ENCODE data around the gene HNRNPUL1.

The HNRNPUL1 gene

GRCh38 chr19:41307954-41308449 is 43.8 kb downstream of the HNRNPUL1 start:
- H3K27ac ChIP-seq, result peak overlapping the region; percentile 89
- no peak for TF ChIP-seq ZFX (IDR thresholded peaks at IDR 0.05; ENCODE audit: borderline replicate concordance)
- TF ChIP-seq, protein P1, sequence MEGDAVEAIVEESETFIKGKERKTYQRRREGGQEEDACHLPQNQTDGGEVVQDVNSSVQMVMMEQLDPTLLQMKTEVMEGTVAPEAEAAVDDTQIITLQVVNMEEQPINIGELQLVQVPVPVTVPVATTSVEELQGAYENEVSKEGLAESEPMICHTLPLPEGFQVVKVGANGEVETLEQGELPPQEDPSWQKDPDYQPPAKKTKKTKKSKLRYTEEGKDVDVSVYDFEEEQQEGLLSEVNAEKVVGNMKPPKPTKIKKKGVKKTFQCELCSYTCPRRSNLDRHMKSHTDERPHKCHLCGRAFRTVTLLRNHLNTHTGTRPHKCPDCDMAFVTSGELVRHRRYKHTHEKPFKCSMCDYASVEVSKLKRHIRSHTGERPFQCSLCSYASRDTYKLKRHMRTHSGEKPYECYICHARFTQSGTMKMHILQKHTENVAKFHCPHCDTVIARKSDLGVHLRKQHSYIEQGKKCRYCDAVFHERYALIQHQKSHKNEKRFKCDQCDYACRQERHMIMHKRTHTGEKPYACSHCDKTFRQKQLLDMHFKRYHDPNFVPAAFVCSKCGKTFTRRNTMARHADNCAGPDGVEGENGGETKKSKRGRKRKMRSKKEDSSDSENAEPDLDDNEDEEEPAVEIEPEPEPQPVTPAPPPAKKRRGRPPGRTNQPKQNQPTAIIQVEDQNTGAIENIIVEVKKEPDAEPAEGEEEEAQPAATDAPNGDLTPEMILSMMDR (IDR thresholded peaks at IDR 0.05), result no peak

DNA sequence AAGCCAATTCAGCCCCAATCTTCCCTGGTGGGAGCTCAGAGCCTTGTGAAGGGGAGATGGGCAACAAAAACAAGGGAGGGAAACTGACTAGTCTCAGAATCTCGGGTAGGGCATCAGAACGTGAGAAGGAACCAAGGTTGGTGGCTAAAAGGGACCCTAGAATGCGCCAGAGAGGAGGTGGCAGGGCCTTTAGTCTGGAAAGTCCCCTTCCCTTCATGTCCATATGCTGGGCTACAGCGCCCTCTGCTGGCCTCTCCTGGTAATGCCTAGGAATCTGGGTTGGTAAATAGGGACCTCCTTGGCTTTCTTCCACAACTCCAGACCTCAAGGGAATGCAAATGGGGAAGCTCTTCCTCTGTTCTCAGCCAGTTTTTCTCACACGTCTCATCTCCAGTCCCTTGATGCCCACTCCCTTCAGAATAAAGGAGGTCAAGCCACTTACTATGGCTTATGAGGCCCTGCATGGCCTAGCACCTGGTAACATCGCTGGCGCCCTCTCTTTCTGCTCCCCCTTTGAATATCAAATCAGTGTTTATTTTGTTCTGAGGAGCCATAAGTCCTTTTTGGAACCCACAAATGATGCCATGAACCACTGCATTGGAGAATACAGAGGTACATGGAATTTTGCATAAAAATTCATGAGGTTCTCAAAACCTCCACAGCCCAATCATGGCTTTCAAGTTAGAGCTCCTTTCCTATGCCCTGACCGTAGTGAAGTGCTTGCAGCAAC is 44.4 kb downstream of the HNRNPUL1 start:
- H3K27ac ChIP-seq, result peak overlapping the region; percentile 89
- TF ChIP-seq, protein P1 (IDR thresholded peaks at IDR 0.05), result peak; percentile 96
- TF ChIP-seq ZFX (IDR thresholded peaks at IDR 0.05; ENCODE audit: borderline replicate concordance), result no peak

GRCh38 chr19:41309180-41310032 is 45.2 kb downstream of the HNRNPUL1 start:
- peak overlapping the region; percentile 89 for H3K27ac ChIP-seq
- TF ChIP-seq ZFX (IDR thresholded peaks at IDR 0.05; ENCODE audit: borderline replicate concordance), result no peak
- TF ChIP-seq, protein P1 (IDR thresholded peaks at IDR 0.05), result no peak

GRCh38 chr19:41310033-41310831 is 46.1 kb downstream of the HNRNPUL1 start, which contains the start of gene CCDC97:
CCDC97 (plus strand) TSS chr19:41310172; CDS start chr19:41310311, 139 bp downstream.
- TF ChIP-seq, protein P1 (IDR thresholded peaks at IDR 0.05), result no peak
- TF ChIP-seq ZFX (IDR thresholded peaks at IDR 0.05; ENCODE audit: borderline replicate concordance), result no peak

DNA sequence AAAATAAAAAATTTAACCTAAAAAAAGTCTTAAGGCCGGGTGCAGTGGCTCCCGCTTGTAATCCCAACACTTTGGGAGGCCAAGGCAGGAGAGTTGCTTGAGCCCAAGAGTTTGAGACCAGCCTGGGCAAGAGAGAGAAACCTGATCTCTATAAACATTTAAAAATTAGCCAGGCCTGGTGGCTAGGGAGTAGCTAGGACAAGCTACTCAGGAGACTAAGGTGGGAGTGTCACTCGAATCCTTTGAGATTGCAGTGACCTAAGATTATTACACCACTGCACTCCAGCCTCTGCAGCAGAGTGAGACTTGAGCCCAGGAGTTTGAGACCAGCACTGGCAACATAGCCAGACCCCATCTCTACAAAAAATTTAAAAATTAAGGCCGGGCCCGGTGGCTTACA is 46.9 kb downstream of the HNRNPUL1 start:
- peak overlapping the region; percentile 89 for H3K27ac ChIP-seq
- TF ChIP-seq, protein P1 (IDR thresholded peaks at IDR 0.05), result no peak
- TF ChIP-seq ZFX (IDR thresholded peaks at IDR 0.05; ENCODE audit: borderline replicate concordance), result no peak

More at GRCh38 chr19:41310033-41310831, 46.1 kb downstream of the HNRNPUL1 start, which contains the start of gene CCDC97:
- peak within 1 kb of the TSS; percentile 89 for H3K27ac ChIP-seq

DNA sequence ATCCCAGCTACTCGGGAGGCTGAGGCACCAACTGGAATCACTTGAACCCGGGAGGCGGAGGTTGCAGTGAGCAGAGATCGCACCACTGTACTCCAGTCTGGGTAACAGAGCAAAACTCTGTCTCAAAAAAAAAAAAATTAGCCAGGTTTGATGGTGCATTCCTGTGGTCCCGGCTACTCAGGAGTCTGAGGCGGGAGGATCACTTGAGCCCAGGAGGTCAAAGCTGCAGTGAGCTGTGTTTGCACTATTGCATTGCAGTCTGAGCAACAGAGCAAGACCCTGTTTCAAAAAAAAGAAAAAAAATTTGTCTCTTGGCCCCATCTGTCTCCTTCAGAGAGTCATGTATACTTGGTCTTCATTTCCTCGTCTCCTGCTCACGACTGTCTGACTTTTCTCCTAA is 47.4 kb downstream of the HNRNPUL1 start:
- H3K27ac ChIP-seq, result no peak overlapping the region
- TF ChIP-seq, protein P1 (IDR thresholded peaks at IDR 0.05), result no peak
- TF ChIP-seq ZFX (IDR thresholded peaks at IDR 0.05; ENCODE audit: borderline replicate concordance), result no peak
